DND-41 (cell line): ENCODE data around the gene MEMO1.

Experiments
- ATAC-seq: fragments of 200-7000 bp; cut with Tn5 transposase; 3 replicates; pipeline ENCODE4 v1.9.1; 2021; ENCODE audit warnings: low read depth; ENCODE audit not compliant: insufficient read depth
- DNase-seq: peaks from one replicate; pipeline ENCODE4 v3.0.0-alpha.2; 2020
- H2AFZ ChIP-seq: 2 replicates; pipeline ENCODE4 v1.6.0; 2012; ENCODE audit warnings: low read depth, low read length
- H3K27ac ChIP-seq: 2 replicates; pipeline ENCODE4 v1.5.1; 2012; ENCODE audit warnings: low read length, inconsistent platforms
- H3K27me3 ChIP-seq: fragments of 200-600 bp; sonication (generic); 2 replicates; pipeline ENCODE4 v1.6.0; 2012; ENCODE audit warnings: low read length, mild to moderate bottlenecking, inconsistent platforms; ENCODE audit not compliant: insufficient read depth, poor library complexity
- H3K36me3 ChIP-seq: 2 replicates; pipeline ENCODE4 v1.5.1; 2012; ENCODE audit warnings: low read length, inconsistent platforms; ENCODE audit not compliant: insufficient read depth
- H3K4me1 ChIP-seq: 2 replicates; pipeline ENCODE4 v1.5.1; 2012; ENCODE audit warnings: mild to moderate bottlenecking, low read length; ENCODE audit not compliant: insufficient read depth
- H3K4me2 ChIP-seq: 2 replicates; pipeline ENCODE4 v1.6.0; 2012; ENCODE audit warnings: mild to moderate bottlenecking, moderate library complexity, low read length, inconsistent platforms; ENCODE audit not compliant: insufficient read depth
- H3K4me3 ChIP-seq, 2 experiments: fragments of 200-600 bp in 1 of 2; shearing (Covaris generic) in 1 of 2; 2 replicates each; pipeline ENCODE4 v1.5.1; 2012 to 2016; ENCODE audit warnings: inconsistent platforms in 2 of 2, low read length in 2 of 2, mild to moderate bottlenecking in 2 of 2, low read depth in 1 of 2, moderate library complexity in 1 of 2
- H3K79me2 ChIP-seq: 2 replicates; pipeline ENCODE4 v1.6.0; 2012; ENCODE audit warnings: low read length, inconsistent platforms; ENCODE audit not compliant: insufficient read depth
- H3K9ac ChIP-seq: 2 replicates; pipeline ENCODE4 v1.6.0; 2012; ENCODE audit warnings: low read depth, mild to moderate bottlenecking, inconsistent platforms, low read length, moderate library complexity
- H3K9me3 ChIP-seq: 2 replicates; pipeline ENCODE4 v1.5.1; 2012; ENCODE audit warnings: low read length, moderate library complexity, mild to moderate bottlenecking, inconsistent platforms; ENCODE audit not compliant: insufficient read depth, severe bottlenecking
- H4K20me1 ChIP-seq: 2 replicates; pipeline ENCODE4 v1.6.0; 2012; ENCODE audit warnings: low read length; ENCODE audit not compliant: insufficient read depth
- CTCF ChIP-seq: IDR thresholded peaks from 2 replicates; pipeline ENCODE4 v1.5.1; 2012; ENCODE audit warnings: borderline replicate concordance, low read length, moderate library complexity, mild to moderate bottlenecking; ENCODE audit not compliant: poor library complexity, severe bottlenecking; ENCODE audit errors: extremely low read depth
- EZH2 ChIP-seq: IDR thresholded peaks from 3 replicates; pipeline ENCODE4 v1.6.1; 2012; ENCODE audit warnings: borderline replicate concordance, low read depth, mild to moderate bottlenecking, moderate library complexity, low read length, inconsistent platforms; ENCODE audit not compliant: severe bottlenecking

The MEMO1 gene

GRCh38 chr2:31979956-31980355, 30.9 kb downstream of the MEMO1 start:
- no peaks in the 10 kb centered on the region for H3K9me3 ChIP-seq
- DNase-seq (no peak), ATAC-seq (no peak)
- H3K27me3 ChIP-seq: no peaks in the 10 kb centered on the region
- peaks cover 12% of the 10 kb centered on the region; the same call in 1 of the 2 replicates for H4K20me1 ChIP-seq
- H2AFZ ChIP-seq: no peak overlapping the region
- no peaks in the 10 kb centered on the region for H3K4me1 ChIP-seq
- TF ChIP-seq EZH2 (no peak), CTCF (no peak)
- no peaks in the 10 kb centered on the region for H3K36me3 ChIP-seq
- no peak overlapping the region for H3K27ac ChIP-seq
- H3K4me3 ChIP-seq: no peak overlapping the region
- H3K9ac ChIP-seq: no peak overlapping the region
- peaks cover 91% of the 10 kb centered on the region for H3K79me2 ChIP-seq
- no peak overlapping the region for H3K4me2 ChIP-seq

GRCh38 chr2:31979018-31979417, 31.8 kb downstream of the MEMO1 start:
- no peaks in the 10 kb centered on the region for H3K4me1 ChIP-seq
- no peak overlapping the region for H3K4me2 ChIP-seq
- ATAC-seq: no peak
- no peak overlapping the region for H3K27ac ChIP-seq
- no peak overlapping the region for H3K4me3 ChIP-seq
- peaks cover 90% of the 10 kb centered on the region for H3K79me2 ChIP-seq
- peaks cover 12% of the 10 kb centered on the region; the same call in 1 of the 2 replicates for H4K20me1 ChIP-seq
- no peaks in the 10 kb centered on the region for H3K9me3 ChIP-seq
- no peak overlapping the region for H2AFZ ChIP-seq
- DNase-seq: no peak
- TF ChIP-seq EZH2: no peak
- no peaks in the 10 kb centered on the region for H3K36me3 ChIP-seq
- H3K9ac ChIP-seq: no peak overlapping the region
- H3K27me3 ChIP-seq: no peaks in the 10 kb centered on the region

GRCh38 chr2:31978436-31978835, 32.4 kb downstream of the MEMO1 start:
- Histone ChIP-seq H3K79me2 (peaks cover 90% of the 10 kb centered on the region), H2AFZ (no peak overlapping the region), H3K27ac (no peak overlapping the region), H4K20me1 (peaks cover 9% of the 10 kb centered on the region; the same call in 1 of the 2 replicates), H3K4me2 (no peak overlapping the region), H3K9ac (no peak overlapping the region), H3K4me1 (no peaks in the 10 kb centered on the region), H3K4me3 (no peak overlapping the region), H3K27me3 (no peaks in the 10 kb centered on the region), H3K9me3 (no peaks in the 10 kb centered on the region), H3K36me3 (no peaks in the 10 kb centered on the region)
- no peak for ATAC-seq
- no peak for TF ChIP-seq EZH2
- TF ChIP-seq CTCF: no peak
- no peak for DNase-seq

- H3K27me3 ChIP-seq: no peaks in the 10 kb centered on the region
- ATAC-seq (no peak), DNase-seq (no peak)
- H3K4me3 ChIP-seq: no peak overlapping the region
- H3K9me3 ChIP-seq: no peaks in the 10 kb centered on the region
- H3K79me2 ChIP-seq: peaks cover 85% of the 10 kb centered on the region
- H3K9ac ChIP-seq: no peak overlapping the region
- no peak overlapping the region for H3K27ac ChIP-seq
- no peaks in the 10 kb centered on the region for H3K36me3 ChIP-seq
- no peaks in the 10 kb centered on the region for H3K4me1 ChIP-seq
- H2AFZ ChIP-seq: no peak overlapping the region
- H3K4me2 ChIP-seq: no peak overlapping the region
- no peak for TF ChIP-seq EZH2
- no peak for TF ChIP-seq CTCF
- H4K20me1 ChIP-seq: peaks cover 7% of the 10 kb centered on the region
Observed at GRCh38 chr2:31973665-31974064, 37.1 kb downstream of the MEMO1 start.
